Uterus (tissue), 2 donors: Measurements from ENCODE around the gene BMP6.

Source experiments
- CTCF ChIP-seq, 4 experiments: fragments of 200-600 bp in 2 of 4; fragments of 450-650 bp in 2 of 4; sonication (generic) in 2 of 4; IDR thresholded peaks; one replicate each; pipeline ENCODE4 v1.5.1; 2016 to 2019; ENCODE audit warnings: antibody characterized with exemption in 4 of 4, mild to moderate bottlenecking in 2 of 4, moderate library complexity in 1 of 4
- POLR2A ChIP-seq, 2 donors: fragments of 450-650 bp; IDR thresholded peaks; one replicate each; pipeline ENCODE4 v1.6.1; 2016; ENCODE audit warnings: antibody characterized with exemption in 2 of 2, mild to moderate bottlenecking in 1 of 2, moderate library complexity in 1 of 2

GRCh38 chr6:7868926-7869325 lies 143.0 kb downstream of the BMP6 start:
- TF ChIP-seq POLR2A (IDR thresholded peaks at IDR 0.05) (no peak), CTCF (IDR thresholded peaks at IDR 0.05) (no peak)
